Endothelial cell of umbilical vein (primary cell): ENCODE measurements around the gene ARPC1B. TPM values are rescaled to one million over a fixed set of nuclear protein-coding genes. Genes with fewer than 3 reads are reported as not detected.

Source experiments
- BruUV-seq: library from RNA; stranded (reverse); fragments of 400-500 nt; replicated peaks from 2 replicates; lab custom pipeline; 2021; lab: Mats Ljungman, UMichigan
- CTCF ChIA-PET: fragments of 300-600, 350-600 bp; sonication (Branson Sonifier 250); formaldehyde crosslinking; loops from one replicate; lab custom pipeline; 2021; ENCODE audit warnings: antibody characterized with exemption, inconsistent platforms; lab: Charles Lee
- POLR2A ChIA-PET: fragments of 300-600, 350-600 bp; sonication (Branson Sonifier 250); formaldehyde crosslinking; loops from one replicate; lab custom pipeline; 2021; ENCODE audit warnings: antibody characterized with exemption, inconsistent platforms; lab: Charles Lee
- DNase-seq: peaks from one replicate; pipeline ENCODE4 v3.0.0-alpha.2; 2011; ENCODE audit warnings: low read depth, low spot score
- FAIRE-seq: peaks from 2 replicates; lab custom pipeline; 2011; peaks lifted over from hg19 to GRCh38; lab: Jason Lieb, UNC
- H2AFZ ChIP-seq: 2 replicates; pipeline ENCODE4 v1.6.0; 2012; ENCODE audit warnings: low read depth, low read length, control low read depth, inconsistent platforms
- H3K27ac ChIP-seq: 2 replicates; pipeline ENCODE4 v1.5.1; 2011; ENCODE audit warnings: low read depth, mild to moderate bottlenecking, control low read depth, low read length, moderate library complexity; ENCODE audit not compliant: insufficient read depth
- H3K27me3 ChIP-seq, 2 experiments: 2 replicates each; pipeline versions ENCODE4 v1.6.0 to v1.6.1; 2011; ENCODE audit warnings: low read length in 2 of 2, mixed read lengths in 1 of 2; ENCODE audit not compliant: control insufficient read depth in 2 of 2, insufficient read depth in 2 of 2
- H3K36me3 ChIP-seq, 2 experiments: 2 replicates in 1 of 2; 3 replicates in 1 of 2; pipeline ENCODE4 v1.5.1; 2011; ENCODE audit warnings: low read length in 2 of 2, mild to moderate bottlenecking in 1 of 2, moderate library complexity in 1 of 2; ENCODE audit not compliant: control insufficient read depth in 2 of 2, insufficient read depth in 2 of 2; ENCODE audit errors: extremely low read depth in 1 of 2
- H3K4me1 ChIP-seq: 3 replicates; pipeline ENCODE4 v1.5.1; 2011; ENCODE audit warnings: mild to moderate bottlenecking, low read length; ENCODE audit not compliant: control insufficient read depth, insufficient read depth; ENCODE audit errors: extremely low read depth
- H3K4me2 ChIP-seq: 2 replicates; pipeline ENCODE4 v1.6.1; 2011; ENCODE audit warnings: low read length, control low read depth, mixed read lengths; ENCODE audit not compliant: insufficient read depth
- H3K4me3 ChIP-seq, 3 experiments: fragments of 200-600 bp in 1 of 3; sonication (generic), shearing (Covaris generic) in 1 of 3; replicated peaks in 1 of 3; 2 replicates each; pipeline ENCODE4 v1.5.1; 2011 to 2016; ENCODE audit warnings: control low read depth in 3 of 3, low read length in 3 of 3, mild to moderate bottlenecking in 2 of 3, inconsistent platforms in 1 of 3, low read depth in 1 of 3, moderate library complexity in 1 of 3; ENCODE audit not compliant: insufficient read depth in 1 of 3
- H3K79me2 ChIP-seq: 2 replicates; pipeline ENCODE4 v1.6.0; 2012; ENCODE audit warnings: low read length, inconsistent platforms; ENCODE audit not compliant: control insufficient read depth, insufficient read depth
- H3K9ac ChIP-seq: replicated peaks from 2 replicates; pipeline ENCODE3; 2011; ENCODE audit warnings: low read length, control low read depth; ENCODE audit not compliant: insufficient read depth; ENCODE audit errors: extremely low read depth
- H3K9me1 ChIP-seq: replicated peaks from 3 replicates; pipeline ENCODE4 v1.6.0; 2011; ENCODE audit warnings: mild to moderate bottlenecking, low read length; ENCODE audit not compliant: control insufficient read depth, insufficient read depth; ENCODE audit errors: extremely low read depth
- H3K9me3 ChIP-seq: replicated peaks from 2 replicates; pipeline ENCODE4 v1.5.1; 2012; ENCODE audit warnings: low read length, inconsistent platforms; ENCODE audit not compliant: control insufficient read depth, insufficient read depth
- H4K20me1 ChIP-seq: replicated peaks from 2 replicates; pipeline ENCODE3; 2011; ENCODE audit warnings: mild to moderate bottlenecking, low read length; ENCODE audit not compliant: control insufficient read depth, insufficient read depth; ENCODE audit errors: extremely low read depth
- CTCF ChIP-seq, 2 donors: IDR thresholded peaks; 1 replicate in 1 of 2; 2 replicates in 1 of 2; pipeline ENCODE4 v1.5.1; 2011; ENCODE audit warnings: low read length in 2 of 2, mild to moderate bottlenecking in 2 of 2, moderate library complexity in 2 of 2, control low read depth in 1 of 2, inconsistent platforms in 1 of 2, low read depth in 1 of 2; ENCODE audit not compliant: insufficient read depth in 1 of 2; ENCODE audit errors: extremely low read depth in 1 of 2
- EZH2 ChIP-seq: IDR thresholded peaks from 2 replicates; pipeline ENCODE4 v1.6.1; 2012; ENCODE audit warnings: borderline replicate concordance, low read depth, mild to moderate bottlenecking, moderate library complexity, low read length, inconsistent platforms; ENCODE audit not compliant: severe bottlenecking
- FOS ChIP-seq: IDR thresholded peaks from 2 replicates; pipeline ENCODE4 v1.6.1; 2011; ENCODE audit warnings: mild to moderate bottlenecking, low read length, moderate library complexity, borderline replicate concordance; ENCODE audit not compliant: insufficient read depth
- GATA2 ChIP-seq: IDR thresholded peaks from 2 replicates; pipeline ENCODE4 v1.7.0; 2011; ENCODE audit warnings: low read depth, mild to moderate bottlenecking, moderate library complexity, mixed read lengths, low read length; ENCODE audit not compliant: insufficient read length, insufficient read depth
- JUN ChIP-seq: IDR thresholded peaks from 2 replicates; pipeline ENCODE4 v1.6.1; 2011; ENCODE audit warnings: borderline replicate concordance, low read depth; ENCODE audit not compliant: insufficient read length, insufficient read depth
- MAX ChIP-seq: IDR thresholded peaks from 2 replicates; pipeline ENCODE4 v1.6.1; 2011; ENCODE audit not compliant: insufficient read depth, insufficient read length
- MYC ChIP-seq: IDR thresholded peaks from one replicate; pipeline ENCODE4 v1.6.1; 2011; ENCODE audit warnings: mild to moderate bottlenecking, low read depth, low read length
- POLR2A ChIP-seq: IDR thresholded peaks from 2 replicates; pipeline ENCODE4 v1.6.1; 2012; ENCODE audit warnings: low read depth, mild to moderate bottlenecking, control low read depth, low read length
- POLR2AphosphoS5 ChIP-seq: IDR thresholded peaks from 2 replicates; pipeline ENCODE4 v1.6.1; 2012; ENCODE audit warnings: low read depth, mild to moderate bottlenecking, control low read depth, low read length, moderate library complexity; ENCODE audit not compliant: insufficient read depth
- dilution Hi-C: fragments of 300-500 bp; cut with MboI; formaldehyde crosslinking; loops from one replicate; pipeline ENCODE4 v1.15.0; 2019; ENCODE audit warnings: low sequenced_read_pairs; ENCODE audit not compliant: extremely low pct_ligation_motif_present
- intact Hi-C: fragments of 100-400 bp; cut with micrococcal nuclease; formaldehyde crosslinking; loops from one replicate; pipeline ENCODE4 v1.10.0; 2022
- polyA plus RNA-seq, 4 experiments: library from polyadenylated mRNA; depleted of rRNA in 3 of 4; stranded (reverse) in 3 of 4; unstranded in 1 of 4; fragments of >200 nt; gene quantifications; 2 replicates each; pipeline versions ENCODE4 v1.2.1 to v1.2.3, GENCODE V29; 2011 to 2012; ENCODE audit warnings: missing spikeins in 1 of 4
- total RNA-seq: library from RNA; stranded (reverse); gene quantifications from 2 replicates; pipeline ENCODE4 v1.2.3, GENCODE V29; 2021

Gene ARPC1B
- total and polyA plus RNA-seq, 2 donors (not counting 3 experiments of a cell fraction or from before 2014, with no cell fraction given) = 232 to 831 TPM

- Histone ChIP-seq H3K79me2 (peaks cover 46% of the 10 kb centered on the region), H3K4me2 (peak overlapping the region; percentile 97), H3K9ac (peak overlapping the region; percentile 98), H3K27ac (peak overlapping the region; percentile 76), H3K27me3 (no peaks in the 10 kb centered on the region), H2AFZ (no peak overlapping the region), H4K20me1 (no peaks in the 10 kb centered on the region), H3K36me3 (no peaks in the 10 kb centered on the region), H3K9me3 (no peaks in the 10 kb centered on the region), H3K4me3 (peak overlapping the region; percentile 84 to 99 (median 94)), H3K9me1 (no peaks in the 10 kb centered on the region), H3K4me1 (peaks cover 45% of the 10 kb centered on the region)
- TF ChIP-seq MAX (no peak), POLR2A (no peak), FOS (no peak), JUN (no peak), POLR2AphosphoS5 (no peak), GATA2 (no peak), CTCF (IDR thresholded peaks at IDR 0.05; ENCODE audit: extremely low read depth in 1 of 2, insufficient read depth in 1 of 2, low read depth in 1 of 2, low read length in 2 of 2) (no peak), MYC (no peak), EZH2 (no peak)
- DNase-seq (no peak), FAIRE-seq (no peak)
- ChIA-PET POLR2A (no interaction called here), CTCF (interaction anchor here (0.6 to 2.3 kb wide), 3 partner anchors 57 to 296 kb away, joined by 3 to 13 read pairs (median 3); no protein-coding TSS in a partner anchor)
- intact Hi-C loops (loop anchor here (5.0 kb wide), 1 partner anchor 1079 kb away; no protein-coding TSS in a partner anchor), dilution Hi-C loops (no loop called here)
- no TSS peak for BruUV-seq
Measured at GRCh38 chr7:99326408-99326782, 48.1 kb upstream of the ARPC1B start.
